ENCODE data around the gene TMCO4.

The TMCO4 gene

GRCh38 chr1:19750101-19750881 lies 49.4 kb downstream of the TMCO4 start:
- no peak for DNase-seq

GRCh38 chr1:19749685-19750084 lies 50.0 kb downstream of the TMCO4 start:
- no peak for DNase-seq

GRCh38 chr1:19747761-19748160 lies 52.0 kb downstream of the TMCO4 start:
- no peak for DNase-seq

DNA sequence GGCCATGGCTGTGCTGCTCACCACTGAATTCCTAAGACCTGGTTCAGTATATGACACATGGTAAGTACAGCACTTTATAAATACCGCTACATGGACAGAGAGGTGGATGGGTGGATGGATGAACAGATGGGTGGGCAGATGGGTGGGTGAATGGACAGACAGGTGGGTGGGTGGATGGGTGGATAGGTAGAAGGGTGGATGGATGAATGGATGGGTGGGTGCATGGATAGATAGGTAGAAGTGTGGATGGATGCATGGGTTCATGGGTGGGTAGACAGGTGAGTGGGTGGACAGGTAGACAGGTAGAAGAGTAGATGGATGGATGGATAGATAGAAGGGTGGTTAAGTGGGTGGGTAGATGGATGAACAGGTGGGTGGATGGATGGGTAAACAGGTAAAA lies 54.8 kb downstream of the TMCO4 start:
- no peak for DNase-seq

GRCh38 chr1:19744335-19744743 lies 55.4 kb downstream of the TMCO4 start:
- no peak for DNase-seq

- DNase-seq, result no peak
Measured at GRCh38 chr1:19743793-19744192, 55.9 kb downstream of the TMCO4 start.

DNA sequence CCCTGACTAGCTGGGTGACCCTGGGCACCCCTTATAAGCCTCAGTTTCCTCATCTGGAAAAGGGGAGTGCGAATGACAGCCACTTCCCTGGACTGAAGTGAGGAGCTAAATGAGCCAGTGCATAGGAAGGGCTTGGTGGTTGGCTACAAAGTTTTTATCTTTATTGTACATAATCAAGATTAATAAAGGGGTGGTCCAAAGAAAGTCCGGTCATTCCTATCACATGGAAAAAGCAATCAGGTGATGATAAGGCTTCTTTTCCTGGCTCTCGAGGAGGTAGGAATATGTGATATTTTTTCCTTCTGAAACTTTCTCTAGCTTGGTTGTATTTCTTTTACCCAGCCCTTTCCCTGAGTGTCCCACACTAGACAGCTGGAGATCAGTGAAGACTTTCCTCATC lies 56.5 kb downstream of the TMCO4 start:
- DNase-seq, result no peak

- DNase-seq, result no peak
Measured at GRCh38 chr1:19739628-19740027, 60.1 kb downstream of the TMCO4 start.

- no peak for DNase-seq
Measured at GRCh38 chr1:19738669-19739068, 61.0 kb downstream of the TMCO4 start.

GRCh38 chr1:19738076-19738475 lies 61.6 kb downstream of the TMCO4 start:
- peak in 3 of 58 donors; percentile 8 to 18 (median 18) for DNase-seq

DNA sequence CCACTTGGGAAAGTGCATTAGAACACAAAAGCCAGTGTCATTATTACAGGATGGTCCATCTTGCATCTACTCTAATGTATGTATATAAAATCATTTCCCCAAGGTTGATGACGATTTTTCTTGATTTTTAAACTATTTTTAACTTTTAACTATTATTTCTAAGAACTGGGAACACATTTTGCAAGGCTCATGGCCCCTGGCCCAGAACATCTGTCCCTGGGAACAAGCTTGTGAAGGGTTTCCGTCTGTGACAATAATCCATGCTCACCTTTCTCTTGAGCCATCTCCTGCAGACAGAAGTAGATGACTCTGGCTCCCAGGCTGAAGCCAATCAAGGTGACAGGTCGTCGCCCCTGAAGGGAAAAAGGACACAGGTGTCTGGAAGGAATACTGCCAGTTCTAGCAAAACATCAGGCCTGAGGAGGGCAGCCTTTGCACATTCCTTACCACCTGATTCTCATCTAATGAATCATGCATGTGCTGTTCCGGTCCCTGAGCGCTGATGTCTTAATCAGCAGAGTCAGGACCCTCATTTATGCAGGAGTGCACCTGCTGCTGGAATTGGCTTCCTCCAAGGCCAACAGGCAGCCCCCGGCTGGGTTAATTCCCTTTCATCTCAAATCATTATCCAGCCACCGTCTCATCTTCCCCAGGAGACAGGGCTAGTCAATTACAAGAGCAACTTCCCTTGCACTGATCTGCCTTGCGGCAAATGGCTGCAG lies 62.5 kb downstream of the TMCO4 start:
- no peak for DNase-seq

DNA sequence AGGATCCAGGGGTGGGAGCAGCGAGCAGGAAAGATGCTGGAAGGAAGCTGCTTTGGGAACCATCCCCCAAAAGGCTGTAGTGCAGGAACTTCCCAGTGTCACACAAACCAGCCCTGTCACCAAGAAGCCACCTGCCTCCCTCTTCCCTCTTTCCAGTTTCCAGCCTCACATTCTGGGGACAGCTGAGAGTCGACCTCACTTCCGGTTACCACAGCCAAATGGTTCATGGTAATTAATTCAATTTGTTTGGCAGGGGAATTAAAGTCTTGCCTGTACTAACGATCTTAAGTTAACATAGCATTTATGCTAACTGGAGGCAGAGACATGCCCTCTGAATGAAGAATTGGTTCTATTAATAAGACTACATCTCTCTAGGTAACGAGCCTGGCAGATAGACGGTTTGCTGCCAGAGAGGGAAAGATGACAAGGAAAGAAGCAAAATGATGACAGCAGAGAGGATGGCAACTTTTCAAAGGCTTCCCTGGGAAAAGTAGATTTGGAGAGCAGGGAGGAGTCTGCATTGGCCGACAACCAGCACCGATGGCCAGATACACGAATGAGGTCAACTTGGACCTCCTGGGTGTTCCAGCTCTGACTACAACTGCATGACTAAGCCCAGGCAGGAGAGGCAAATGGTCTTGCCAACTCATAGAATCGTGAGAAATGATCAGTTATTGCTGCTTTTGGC lies 64.1 kb downstream of the TMCO4 start:
- DNase-seq, result peak in 25 of 58 donors; percentile 6 to 57 (median 29)

DNA sequence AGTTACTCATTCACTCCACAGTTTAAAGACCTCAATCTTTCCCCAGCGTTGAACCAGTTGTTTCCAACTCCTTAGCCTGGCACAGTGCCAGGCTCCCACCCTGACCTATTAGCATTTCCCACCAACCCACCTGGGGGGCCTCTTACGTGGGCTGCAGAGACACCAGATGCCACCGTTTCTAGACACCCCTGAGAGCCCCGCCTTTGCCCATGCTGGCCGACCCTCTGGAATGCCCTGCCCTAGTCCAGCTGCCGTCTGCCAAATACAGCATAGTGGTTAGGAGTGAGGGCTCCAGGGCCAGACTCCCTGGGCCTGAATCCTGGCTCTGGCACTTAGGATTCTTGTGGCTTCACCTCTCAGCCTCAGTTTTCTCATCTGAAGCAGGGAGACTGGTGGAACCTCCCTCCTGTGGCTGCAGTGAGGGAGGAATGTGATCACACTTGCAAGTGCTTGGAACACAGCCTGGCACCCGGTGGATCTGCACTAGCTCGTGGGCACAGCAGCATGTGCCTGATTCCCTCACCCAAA lies 65.2 kb downstream of the TMCO4 start:
- peak in 4 of 58 donors; percentile 2 to 43 (median 27) for DNase-seq

DNA sequence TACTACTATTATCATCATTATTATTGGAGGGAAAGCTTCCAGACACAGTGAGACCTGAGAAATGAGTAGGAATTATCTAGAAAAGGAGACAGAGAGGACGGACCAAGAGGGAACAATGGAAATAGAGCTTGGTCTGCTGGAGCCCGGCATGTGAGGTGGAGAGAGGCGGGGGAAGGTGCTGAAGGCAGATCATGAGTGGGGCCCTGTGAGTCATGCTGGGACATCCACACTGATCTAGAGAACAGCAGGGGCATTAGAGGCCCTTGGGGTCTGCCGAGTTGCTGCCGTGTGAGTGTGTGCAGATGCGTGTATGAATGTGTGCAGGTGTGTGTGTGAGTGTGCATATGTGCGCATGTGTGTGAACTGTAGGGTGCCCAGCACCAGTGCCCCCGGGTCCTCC lies 65.7 kb downstream of the TMCO4 start:
- DNase-seq, result peak in 1 of 58 donors; percentile 2

GRCh38 chr1:19733615-19734014 lies 66.1 kb downstream of the TMCO4 start:
- peak in 3 of 58 donors; percentile 10 to 27 (median 16) for DNase-seq

DNA sequence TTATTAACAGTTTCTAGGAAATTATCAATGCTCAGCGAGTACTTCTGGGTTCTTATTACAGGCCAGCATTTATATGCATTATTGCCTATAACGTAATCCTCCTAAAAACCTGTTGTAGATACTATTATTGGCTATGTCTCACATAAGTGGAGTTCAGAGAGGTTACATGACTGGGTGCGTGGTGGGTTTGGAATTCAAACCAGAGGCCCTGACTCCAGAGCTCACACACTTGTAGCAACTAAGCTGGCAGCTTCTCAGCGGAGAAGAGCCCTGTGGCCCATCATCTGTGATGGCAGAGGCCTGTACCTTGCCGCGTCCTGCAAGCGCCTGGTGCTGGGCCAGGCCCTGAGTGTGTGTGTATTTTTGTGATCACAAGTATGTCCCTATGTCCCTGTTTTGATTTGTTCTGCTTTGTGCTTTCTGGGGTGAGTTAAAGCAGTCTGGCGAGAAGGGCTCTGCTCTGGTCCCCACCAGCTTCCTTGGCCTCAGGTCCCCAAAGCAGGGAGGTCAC lies 68.3 kb downstream of the TMCO4 start:
- DNase-seq, result no peak

DNA sequence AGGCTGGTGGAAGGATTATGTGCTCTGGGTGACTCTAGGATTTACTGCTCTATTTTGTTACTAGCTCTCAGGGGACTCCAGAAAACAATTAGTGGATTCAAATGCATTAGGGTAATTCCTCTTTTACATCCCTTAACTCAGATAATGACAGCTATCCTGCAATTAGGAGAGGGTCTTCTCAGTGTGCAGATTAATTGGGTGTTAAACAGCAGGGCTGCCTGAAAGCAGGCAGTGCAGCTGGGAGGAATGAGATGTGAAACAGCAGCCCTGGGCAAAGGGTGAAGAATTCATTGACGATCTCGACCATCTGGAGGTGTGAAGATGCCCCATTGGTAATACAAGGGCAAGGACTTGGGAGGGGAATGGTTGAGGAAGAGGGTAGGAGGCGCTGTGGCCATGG lies 68.9 kb downstream of the TMCO4 start:
- DNase-seq, result no peak

DNA sequence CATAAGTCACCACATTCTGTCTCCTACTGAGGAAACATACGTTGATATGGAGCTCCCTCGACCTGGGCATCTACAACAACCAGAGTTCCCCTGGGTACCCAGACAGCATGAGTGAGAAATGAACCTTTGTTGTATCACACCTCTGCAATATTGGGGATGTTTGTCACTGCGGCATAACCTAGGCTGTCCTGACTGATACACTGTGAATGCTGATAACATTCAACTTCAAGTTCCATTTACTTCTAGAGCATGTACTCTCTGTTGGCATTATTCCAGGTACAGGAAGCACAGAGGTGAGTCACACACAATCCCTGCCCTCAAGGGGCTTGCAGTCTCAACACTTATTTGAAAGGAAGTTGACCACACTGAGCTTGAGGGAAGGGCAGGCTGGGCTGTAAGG lies 69.5 kb downstream of the TMCO4 start:
- DNase-seq, result no peak

DNA sequence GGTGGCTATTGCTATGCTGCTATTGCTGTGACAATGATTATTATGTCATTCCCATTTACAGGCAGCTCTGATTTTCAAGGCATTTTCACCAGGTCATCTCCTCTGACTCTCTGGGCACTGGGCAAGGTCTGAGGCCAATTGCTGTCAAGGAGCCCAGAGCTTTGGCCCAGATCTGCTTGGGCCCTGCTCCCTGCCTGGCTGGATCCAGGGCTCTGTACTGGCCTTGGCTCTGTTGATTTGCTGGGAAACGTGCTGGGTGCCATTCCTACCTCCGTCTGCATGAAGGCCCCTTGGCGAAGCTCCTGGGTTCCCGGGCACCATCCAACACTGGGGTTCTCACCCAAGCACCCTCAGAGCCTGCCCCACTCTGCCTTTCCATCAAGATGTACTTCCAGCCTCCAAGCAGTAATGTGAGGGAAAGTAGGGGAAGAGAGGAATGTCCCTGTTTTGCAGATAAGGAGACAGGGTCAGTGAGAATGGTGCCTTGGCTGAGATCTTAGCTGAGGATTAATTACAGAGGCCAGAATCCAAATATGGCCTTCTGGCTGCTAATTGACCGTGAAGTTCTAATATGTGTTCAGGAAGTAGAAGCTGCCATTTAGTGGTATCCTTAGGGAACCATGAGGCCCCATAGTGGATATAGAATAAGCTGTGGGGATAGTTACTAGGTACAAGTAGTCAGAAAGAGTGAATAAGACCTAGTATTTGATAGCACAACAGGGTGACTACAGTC lies 71.1 kb downstream of the TMCO4 start:
- peak in 21 of 58 donors; percentile 8 to 55 (median 26) for DNase-seq

GRCh38 chr1:19725606-19726005 lies 74.1 kb downstream of the TMCO4 start:
- peak in 1 of 58 donors; percentile 58 for DNase-seq

DNA sequence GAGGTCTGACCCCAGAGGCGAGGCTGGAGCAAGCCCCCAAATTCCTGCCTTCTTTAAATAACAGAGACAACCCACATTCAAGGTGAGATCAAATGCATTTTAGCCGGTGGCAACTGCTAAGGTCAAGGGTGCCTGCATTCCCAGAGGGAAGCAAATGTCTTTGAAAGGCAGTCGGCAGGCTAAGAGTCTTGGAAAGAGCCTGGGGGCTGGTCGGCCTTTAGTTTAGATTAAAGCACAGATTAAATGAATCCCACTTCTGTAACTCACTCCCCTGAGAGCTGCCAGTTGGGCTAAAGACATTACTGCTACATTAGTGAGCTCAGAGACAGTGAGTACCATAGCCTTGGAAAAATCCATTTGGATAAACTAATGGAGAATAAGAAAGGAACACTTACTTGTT lies 75.8 kb downstream of the TMCO4 start:
- DNase-seq, result no peak

Data from anterior cingulate cortex (tissue), 58 donors.